IMR-90 (cell line): ENCODE results near the gene LDAF1. TPM values are rescaled to one million over a fixed set of nuclear protein-coding genes. Genes with fewer than 3 reads are reported as not detected.

Experiments
- ATAC-seq: fragments of 200-7000 bp; cut with Tn5 transposase; 2 replicates; pipeline ENCODE4 v1.9.1; 2020; ENCODE audit warnings: low read depth, mild to moderate bottlenecking, moderate library complexity
- BruUV-seq: library from RNA; stranded (reverse); fragments of 400-500 nt; replicated peaks from 2 replicates; lab custom pipeline; 2021; lab: Mats Ljungman, UMichigan
- CTCF ChIA-PET: fragments of 300-600 bp; formaldehyde crosslinking; extraction: SDS; loops from one replicate; lab custom pipeline; 2021; ENCODE audit warnings: antibody characterized with exemption; lab: Yijun Ruan, JAX
- POLR2A ChIA-PET: fragments of 300-600 bp; sonication (Branson Sonifier 250); formaldehyde crosslinking; loops from one replicate; lab custom pipeline; 2022; ENCODE audit warnings: antibody characterized with exemption; ENCODE audit not compliant: unreplicated experiment; lab: Charles Lee
- DNase-seq: peaks from one replicate; pipeline ENCODE4 v3.0.0; 2013
- H2AFZ ChIP-seq: replicated peaks from 2 replicates; pipeline ENCODE3; 2013; ENCODE audit warnings: low read length, mild to moderate bottlenecking; ENCODE audit not compliant: poor library complexity
- H2AK5ac ChIP-seq: 2 replicates; pipeline ENCODE4 v1.6.1; 2013; ENCODE audit warnings: low read depth, low read length, inconsistent platforms
- H2AK9ac ChIP-seq: replicated peaks from 2 replicates; pipeline ENCODE3; 2013; ENCODE audit warnings: mild to moderate bottlenecking, low read depth, low read length, moderate library complexity; ENCODE audit not compliant: poor library complexity
- H2BK120ac ChIP-seq: 2 replicates; pipeline ENCODE4 v1.6.1; 2013; ENCODE audit warnings: low read depth, low read length, inconsistent platforms
- H2BK15ac ChIP-seq: 3 replicates; pipeline ENCODE4 v1.6.1; 2013; ENCODE audit warnings: low read depth, low read length, inconsistent platforms
- H2BK20ac ChIP-seq: 2 replicates; pipeline ENCODE4 v1.6.1; 2013; ENCODE audit warnings: low read depth, mild to moderate bottlenecking, inconsistent platforms, low read length, moderate library complexity
- H2BK5ac ChIP-seq: 2 replicates; pipeline ENCODE4 v1.6.1; 2013; ENCODE audit warnings: mild to moderate bottlenecking, low read depth, low read length, inconsistent platforms; ENCODE audit not compliant: poor library complexity, severe bottlenecking
- H3K14ac ChIP-seq: replicated peaks from 2 replicates; pipeline ENCODE4 v1.6.1; 2013; ENCODE audit warnings: low read depth, low read length, inconsistent platforms
- H3K18ac ChIP-seq: 2 replicates; pipeline ENCODE4 v1.6.1; 2013; ENCODE audit warnings: low read depth, low read length, control low read depth
- H3K23ac ChIP-seq: 2 replicates; pipeline ENCODE4 v1.6.1; 2013; ENCODE audit warnings: low read depth, low read length, inconsistent platforms
- H3K27ac ChIP-seq: 2 replicates; pipeline ENCODE4 v1.5.1; 2013; ENCODE audit warnings: mild to moderate bottlenecking, control low read depth, low read length; ENCODE audit not compliant: insufficient read depth
- H3K27me3 ChIP-seq: 2 replicates; pipeline ENCODE4 v1.6.1; 2013; ENCODE audit warnings: low read length; ENCODE audit not compliant: control insufficient read depth, insufficient read depth
- H3K36me3 ChIP-seq: 2 replicates; pipeline ENCODE4 v1.6.1; 2013; ENCODE audit warnings: low read length, mixed read lengths; ENCODE audit not compliant: control insufficient read depth, insufficient read depth
- H3K4ac ChIP-seq: 2 replicates; pipeline ENCODE4 v1.6.1; 2013; ENCODE audit warnings: low read depth, low read length, inconsistent platforms
- H3K4me1 ChIP-seq: 2 replicates; pipeline ENCODE4 v1.6.1; 2013; ENCODE audit warnings: low read length, mixed read lengths; ENCODE audit not compliant: control insufficient read depth, insufficient read depth
- H3K4me2 ChIP-seq: 2 replicates; pipeline ENCODE4 v1.6.1; 2013; ENCODE audit warnings: low read depth, mild to moderate bottlenecking, control low read depth, low read length, moderate library complexity
- H3K4me3 ChIP-seq: 2 replicates; pipeline ENCODE4 v1.5.1; 2013; ENCODE audit warnings: low read depth, mild to moderate bottlenecking, control low read depth, low read length, moderate library complexity; ENCODE audit not compliant: insufficient read depth
- H3K56ac ChIP-seq: 2 replicates; pipeline ENCODE4 v1.6.1; 2013; ENCODE audit warnings: low read length, inconsistent platforms; ENCODE audit not compliant: insufficient read depth; ENCODE audit errors: extremely low read depth
- H3K79me1 ChIP-seq, 2 experiments: 2 replicates each; pipeline ENCODE4 v1.6.1; 2013; ENCODE audit warnings: low read length in 2 of 2, inconsistent platforms in 1 of 2, low read depth in 1 of 2
- H3K9ac ChIP-seq: 2 replicates; pipeline ENCODE4 v1.6.1; 2013; ENCODE audit warnings: low read depth, low read length, control low read depth
- H3K9me1 ChIP-seq: 2 replicates; pipeline ENCODE4 v1.6.1; 2013; ENCODE audit warnings: low read length, inconsistent platforms; ENCODE audit not compliant: insufficient read depth
- H3K9me3 ChIP-seq: 2 replicates; pipeline ENCODE4 v1.6.1; 2013; ENCODE audit warnings: low read length; ENCODE audit not compliant: control insufficient read depth, insufficient read depth
- H4K20me1 ChIP-seq: 2 replicates; pipeline ENCODE4 v1.6.1; 2013; ENCODE audit warnings: low read length, inconsistent platforms; ENCODE audit not compliant: insufficient read depth
- H4K5ac ChIP-seq: 2 replicates; pipeline ENCODE4 v1.6.1; 2013; ENCODE audit warnings: mild to moderate bottlenecking, low read depth, low read length, control low read depth
- H4K8ac ChIP-seq, 2 experiments: 2 replicates each; pipeline ENCODE4 v1.6.1; 2013; ENCODE audit warnings: low read depth in 2 of 2, low read length in 2 of 2, control low read depth in 1 of 2, inconsistent platforms in 1 of 2
- H4K91ac ChIP-seq: 2 replicates; pipeline ENCODE4 v1.6.1; 2013; ENCODE audit warnings: low read depth, low read length, inconsistent platforms; ENCODE audit not compliant: insufficient read depth
- BHLHE40 ChIP-seq: fragments of 150-350 bp; IDR thresholded peaks from 2 replicates; pipeline ENCODE4 v1.6.1; 2016; ENCODE audit warnings: mild to moderate bottlenecking, low read depth, low read length
- CHD1 ChIP-seq: IDR thresholded peaks from 2 replicates; pipeline ENCODE4 v1.6.1; 2012; ENCODE audit warnings: low read depth, low read length, improper control_type of control experiment
- CTCF ChIP-seq: conservative IDR thresholded peaks from 2 replicates; pipeline ENCODE4 v1.5.1; 2012; ENCODE audit warnings: mild to moderate bottlenecking, low read depth, low read length, improper control_type of control experiment
- ELK1 ChIP-seq: fragments of 150-350 bp; IDR thresholded peaks from 2 replicates; pipeline ENCODE4 v1.6.1; 2016; ENCODE audit warnings: low read depth, mild to moderate bottlenecking, low read length, moderate library complexity, borderline replicate concordance
- MAZ ChIP-seq: IDR thresholded peaks from 2 replicates; pipeline ENCODE4 v1.6.1; 2012; ENCODE audit warnings: low read depth, mild to moderate bottlenecking, low read length, improper control_type of control experiment, moderate library complexity, borderline replicate concordance
- MXI1 ChIP-seq: IDR thresholded peaks from 2 replicates; pipeline ENCODE4 v1.6.1; 2012; ENCODE audit warnings: low read depth, mild to moderate bottlenecking, low read length, moderate library complexity, borderline replicate concordance
- NFE2L2 ChIP-seq: fragments of 150-350 bp; IDR thresholded peaks from 2 replicates; pipeline ENCODE4 v1.6.1; 2016; ENCODE audit warnings: low read depth, mild to moderate bottlenecking, low read length
- RCOR1 ChIP-seq: IDR thresholded peaks from 2 replicates; pipeline ENCODE4 v1.6.1; 2012; ENCODE audit warnings: mild to moderate bottlenecking, low read length, improper control_type of control experiment; ENCODE audit not compliant: insufficient replicate concordance
- USF2 ChIP-seq: fragments of 150-350 bp; IDR thresholded peaks from 2 replicates; pipeline ENCODE4 v1.6.1; 2017; ENCODE audit warnings: mild to moderate bottlenecking, antibody characterized with exemption, low read length, low read depth
- WGBS, 2 experiments: methylation state at CpG; one replicate each; pipeline versions ENCODE4 v1.1.5 to v1.1.7; 2013; ENCODE audit warnings: missing lambda C conversion rate in 2 of 2; ENCODE audit not compliant: insufficient read length in 1 of 2; ENCODE audit errors: extremely low coverage in 2 of 2; 5-methylcytosine and 5-hydroxymethylcytosine counted together
- dilution Hi-C: fragments of 300-500 bp; cut with HindIII; formaldehyde crosslinking; loops from one replicate; pipeline ENCODE4 v1.14.3; 2018; ENCODE audit warnings: low sequenced_read_pairs; ENCODE audit not compliant: unreplicated experiment
- in situ Hi-C: fragments of 300-500 bp; cut with MboI; formaldehyde crosslinking; loops from 3 replicates; pipeline ENCODE4 v1.14.3; 2019; ENCODE audit warnings: low sequenced_read_pairs, inconsistent platforms, mixed read lengths
- intact Hi-C: fragments of 100-400 bp; cut with micrococcal nuclease; formaldehyde crosslinking; loops from 2 replicates; pipeline ENCODE4 v1.10.0; 2022
- polyA plus RNA-seq, 3 experiments: library from polyadenylated mRNA; depleted of rRNA; stranded (reverse); fragments of >200 nt; gene quantifications; 2 replicates each; pipeline ENCODE4 v1.2.3, GENCODE V29; 2012; ENCODE audit warnings: low replicate concordance in 1 of 3
- total RNA-seq: library from RNA; depleted of rRNA; stranded (reverse); fragments of >200 nt; gene quantifications from 2 replicates; pipeline ENCODE4 v1.2.3, GENCODE V29; 2012

The LDAF1 gene
- total and polyA plus RNA-seq, 2 of the 4 experiments (the other 2 are of a cell fraction) = 21.0 to 62.2 TPM

GRCh38 chr16:21164521-21165168, 6.2 kb downstream of the LDAF1 start:
- peaks cover 21% of the 10 kb centered on the region for H3K4me1 ChIP-seq
- peaks cover 29% of the 10 kb centered on the region for H3K36me3 ChIP-seq
- dilution Hi-C loops = no loop called here
- H3K18ac ChIP-seq = no peak overlapping the region
- intact Hi-C loops = no loop called here
- WGBS, 2 experiments = no CpG with 5 or more reads among the region's 7 CpGs
- DNase-seq = no peak
- peaks cover 20% of the 10 kb centered on the region for H4K20me1 ChIP-seq
- no peak overlapping the region for H2BK5ac ChIP-seq
- peaks cover 25% of the 10 kb centered on the region for H3K9me1 ChIP-seq
- peak overlapping the region; percentile 48; the same call in 1 of the 2 replicates for H2AK5ac ChIP-seq
- no peak overlapping the region for H2BK15ac ChIP-seq
- no peak overlapping the region for H3K56ac ChIP-seq
- H4K8ac ChIP-seq = no peak overlapping the region
- no peak overlapping the region for H2AFZ ChIP-seq
- no peak for ATAC-seq
- TF ChIP-seq MXI1 (no peak), BHLHE40 (no peak), USF2 (no peak), ELK1 (no peak), CHD1 (no peak), NFE2L2 (no peak), CTCF (no peak), RCOR1 (no peak), MAZ (no peak)
- no peak overlapping the region for H3K9ac ChIP-seq
- ChIA-PET POLR2A (no interaction called here), CTCF (no interaction called here)
- no peak overlapping the region for H4K5ac ChIP-seq
- no peak overlapping the region for H3K4me3 ChIP-seq
- peaks cover 3 to 44% of the 10 kb centered on the region in 2 experiments; a peak in 3 of 4 replicates for H3K79me1 ChIP-seq
- no peak overlapping the region for H3K4me2 ChIP-seq
- in situ Hi-C loops = loop anchor here (25.0 kb wide), 1 partner anchor 1173 kb away; no protein-coding TSS in a partner anchor
- H4K91ac ChIP-seq = no peak overlapping the region
- no peak overlapping the region for H3K27ac ChIP-seq
- no peaks in the 10 kb centered on the region for H3K27me3 ChIP-seq
- no peak overlapping the region for H2BK120ac ChIP-seq
- BruUV-seq = no TSS peak
- H3K9me3 ChIP-seq = no peaks in the 10 kb centered on the region
- H2BK20ac ChIP-seq = no peak overlapping the region
- H3K23ac ChIP-seq = no peak overlapping the region
- no peak overlapping the region for H2AK9ac ChIP-seq
- H3K14ac ChIP-seq = no peak overlapping the region
- H3K4ac ChIP-seq = no peak overlapping the region
